Measurements from ENCODE around the gene GREB1L.

- TF ChIP-seq POLR2A (IDR thresholded peaks at IDR 0.05; ENCODE audit: low read length) (no peak), GATA1 (IDR thresholded peaks at IDR 0.05; ENCODE audit: low read depth, low read length) (no peak)
Measured at GRCh38 chr18:21546423-21546822, 304.4 kb downstream of the GREB1L start.

All from erythroblast (primary cell).